Skeletal muscle satellite cell (primary cell): ENCODE results near the gene NEK1.
"Not testable (repeated sequence)": the region's sequence is repeated elsewhere in the genome, so short reads cannot be mapped to it uniquely, and the experiment has no call there.

Source experiments
- H3K27me3 ChIP-seq: 2 replicates; pipeline ENCODE4 v1.7.0; 2013; ENCODE audit warnings: low read length; ENCODE audit not compliant: control insufficient read depth, insufficient read depth
- H3K36me3 ChIP-seq: 2 replicates; pipeline ENCODE4 v1.7.0; 2013; ENCODE audit warnings: mild to moderate bottlenecking, control low read depth, low read length; ENCODE audit not compliant: insufficient read depth
- H3K4me1 ChIP-seq: 2 replicates; pipeline ENCODE4 v1.7.0; 2013; ENCODE audit warnings: low read length; ENCODE audit not compliant: control insufficient read depth, insufficient read depth
- H3K4me2 ChIP-seq: 2 replicates; pipeline ENCODE4 v1.7.0; 2013; ENCODE audit warnings: mild to moderate bottlenecking, low read length
- H3K4me3 ChIP-seq: 2 replicates; pipeline ENCODE4 v1.7.0; 2013; ENCODE audit warnings: low read length
- H3K9ac ChIP-seq: 2 replicates; pipeline ENCODE4 v1.7.0; 2013; ENCODE audit warnings: mild to moderate bottlenecking, low read depth, low read length, moderate library complexity
- H3K9me3 ChIP-seq: replicated peaks from 2 replicates; pipeline ENCODE4 v1.7.0; 2013; ENCODE audit warnings: mild to moderate bottlenecking, control low read depth, low read length

The NEK1 gene

DNA sequence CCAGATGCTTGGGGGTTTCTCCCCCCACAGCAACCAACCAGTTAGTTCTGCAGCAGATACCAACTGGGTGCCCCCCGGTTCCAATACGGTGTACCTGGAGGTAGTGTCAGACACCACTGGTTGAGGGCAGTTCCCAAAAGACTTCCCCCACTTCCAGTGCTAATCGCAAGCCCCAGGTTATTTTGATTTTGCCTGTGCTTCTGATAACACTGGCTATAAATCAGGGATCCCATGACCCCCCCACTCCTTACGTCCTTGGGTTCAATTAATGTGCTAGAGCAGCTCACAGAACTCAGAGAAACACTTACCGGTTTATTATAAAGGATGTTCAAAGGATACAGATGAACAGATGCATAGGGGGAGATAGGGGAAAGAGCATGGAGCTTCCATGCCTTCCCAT lies 13.5 kb upstream of the NEK1 start:
- Histone ChIP-seq H3K4me3 (no peak overlapping the region), H3K9me3 (no peaks in the 10 kb centered on the region), H3K27me3 (no peaks in the 10 kb centered on the region), H3K9ac (no peak overlapping the region), H3K4me1 (peaks cover 13% of the 10 kb centered on the region), H3K36me3 (no peaks in the 10 kb centered on the region), H3K4me2 (no peak overlapping the region)

DNA sequence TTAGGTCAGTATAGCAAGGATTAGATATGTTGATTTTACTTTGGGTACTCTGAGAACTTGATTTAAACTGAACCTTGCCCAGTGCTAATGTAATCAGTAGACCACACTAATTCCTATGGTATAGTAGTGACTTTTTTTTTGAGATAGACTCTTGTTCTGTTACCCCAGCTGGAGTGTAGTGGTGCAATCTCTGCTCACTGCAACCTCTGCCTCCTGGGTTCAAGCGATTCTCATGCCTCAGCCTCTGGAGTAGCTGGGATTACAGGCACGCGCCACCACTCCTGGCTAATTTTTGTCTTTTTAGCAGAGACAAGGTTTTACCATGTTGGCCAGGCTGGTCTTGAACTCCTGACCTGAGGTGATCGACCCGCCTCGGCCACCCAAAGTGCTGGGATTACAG lies 11.6 kb upstream of the NEK1 start:
- not testable (repeated sequence) for H3K9ac ChIP-seq, H3K27me3 ChIP-seq, H3K36me3 ChIP-seq, H3K9me3 ChIP-seq, H3K4me2 ChIP-seq, H3K4me3 ChIP-seq
- H3K4me1 ChIP-seq, result peaks cover 17% of the 10 kb centered on the region

DNA sequence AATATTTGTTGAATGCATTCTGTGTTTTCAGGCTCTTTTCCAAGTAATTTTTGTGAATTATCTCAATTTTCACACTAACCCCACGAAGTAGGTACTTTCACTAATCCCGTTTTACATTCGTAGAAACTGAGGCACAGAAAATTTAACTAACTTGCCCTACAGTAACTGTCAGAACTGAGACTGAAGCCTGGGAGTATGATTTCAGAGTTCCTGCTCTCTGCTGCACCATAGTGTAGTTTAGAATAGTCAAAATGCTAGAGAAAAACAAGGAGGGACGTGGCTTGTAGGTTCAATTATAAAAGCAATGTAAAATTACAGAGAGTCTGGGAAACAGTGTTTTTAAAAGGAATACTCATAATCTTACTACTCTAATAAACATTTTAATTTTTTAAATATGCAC lies 10.2 kb upstream of the NEK1 start:
- Histone ChIP-seq H3K9me3 (no peaks in the 10 kb centered on the region), H3K27me3 (no peaks in the 10 kb centered on the region), H3K36me3 (no peaks in the 10 kb centered on the region), H3K9ac (peak overlapping the region; percentile 96), H3K4me2 (peak overlapping the region; percentile 91), H3K4me3 (peak overlapping the region; percentile 81), H3K4me1 (peaks cover 17% of the 10 kb centered on the region)

DNA sequence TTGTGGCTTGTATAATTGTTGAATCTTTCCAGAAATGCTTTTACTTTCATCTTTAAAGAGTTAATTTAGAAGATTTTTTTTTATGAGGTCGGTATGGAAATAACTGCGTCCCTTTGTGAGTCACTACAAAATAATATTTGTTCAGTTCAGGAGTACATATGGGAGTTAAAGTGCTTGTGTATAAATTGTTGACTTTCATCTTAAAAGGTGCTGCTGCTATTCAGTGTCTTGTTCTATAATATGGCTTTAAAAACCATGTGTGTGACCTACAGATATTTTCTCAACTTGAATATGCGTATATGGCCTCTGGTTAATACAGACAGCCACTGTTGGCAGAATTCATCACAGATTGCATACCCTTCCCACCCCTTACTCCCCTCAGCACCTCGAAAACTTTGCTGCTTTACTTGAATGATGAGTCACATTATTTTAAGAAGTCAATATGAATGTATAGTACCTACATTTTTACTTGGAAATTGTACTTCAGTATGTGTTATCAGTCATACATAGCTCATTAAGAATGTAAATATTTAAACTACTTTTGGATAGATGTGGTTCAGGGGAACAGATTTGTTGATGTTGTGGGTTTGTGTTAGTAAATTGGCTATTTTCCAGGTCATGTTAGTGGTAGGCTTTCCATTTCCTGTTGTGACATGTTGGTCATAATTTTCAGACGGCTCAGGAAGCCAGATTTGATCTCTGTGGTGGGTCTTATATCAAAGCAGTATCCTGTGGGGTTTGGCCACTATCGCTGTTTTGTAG lies 9.5 kb upstream of the NEK1 start:
- Histone ChIP-seq H3K9me3 (no peaks in the 10 kb centered on the region), H3K27me3 (no peaks in the 10 kb centered on the region), H3K4me2 (peak overlapping the region; percentile 91), H3K36me3 (no peaks in the 10 kb centered on the region), H3K4me3 (peak overlapping the region; percentile 81), H3K9ac (peak overlapping the region; percentile 96), H3K4me1 (peaks cover 17% of the 10 kb centered on the region)

DNA sequence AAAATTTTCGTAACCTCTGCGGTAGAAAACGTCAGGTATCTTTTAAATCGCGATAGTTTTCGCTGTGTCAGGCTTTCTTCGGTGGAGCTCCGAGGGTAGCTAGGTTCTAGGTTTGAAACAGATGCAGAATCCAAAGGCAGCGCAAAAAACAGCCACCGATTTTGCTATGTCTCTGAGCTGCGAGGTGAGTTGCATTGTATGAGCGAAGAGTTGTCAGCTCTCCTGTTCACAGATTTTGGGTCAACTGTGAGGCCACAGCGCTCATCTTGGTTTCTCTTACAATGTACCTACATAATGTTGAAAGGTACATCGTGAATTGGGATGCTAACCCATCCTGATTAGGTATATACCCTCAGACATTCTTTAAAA lies 8.5 kb upstream of the NEK1 start:
- Histone ChIP-seq H3K9ac (peak overlapping the region; percentile 96), H3K4me1 (peaks cover 17% of the 10 kb centered on the region), H3K9me3 (no peaks in the 10 kb centered on the region), H3K36me3 (no peaks in the 10 kb centered on the region), H3K4me3 (peak overlapping the region; percentile 81), H3K27me3 (no peaks in the 10 kb centered on the region), H3K4me2 (peak overlapping the region; percentile 91)

DNA sequence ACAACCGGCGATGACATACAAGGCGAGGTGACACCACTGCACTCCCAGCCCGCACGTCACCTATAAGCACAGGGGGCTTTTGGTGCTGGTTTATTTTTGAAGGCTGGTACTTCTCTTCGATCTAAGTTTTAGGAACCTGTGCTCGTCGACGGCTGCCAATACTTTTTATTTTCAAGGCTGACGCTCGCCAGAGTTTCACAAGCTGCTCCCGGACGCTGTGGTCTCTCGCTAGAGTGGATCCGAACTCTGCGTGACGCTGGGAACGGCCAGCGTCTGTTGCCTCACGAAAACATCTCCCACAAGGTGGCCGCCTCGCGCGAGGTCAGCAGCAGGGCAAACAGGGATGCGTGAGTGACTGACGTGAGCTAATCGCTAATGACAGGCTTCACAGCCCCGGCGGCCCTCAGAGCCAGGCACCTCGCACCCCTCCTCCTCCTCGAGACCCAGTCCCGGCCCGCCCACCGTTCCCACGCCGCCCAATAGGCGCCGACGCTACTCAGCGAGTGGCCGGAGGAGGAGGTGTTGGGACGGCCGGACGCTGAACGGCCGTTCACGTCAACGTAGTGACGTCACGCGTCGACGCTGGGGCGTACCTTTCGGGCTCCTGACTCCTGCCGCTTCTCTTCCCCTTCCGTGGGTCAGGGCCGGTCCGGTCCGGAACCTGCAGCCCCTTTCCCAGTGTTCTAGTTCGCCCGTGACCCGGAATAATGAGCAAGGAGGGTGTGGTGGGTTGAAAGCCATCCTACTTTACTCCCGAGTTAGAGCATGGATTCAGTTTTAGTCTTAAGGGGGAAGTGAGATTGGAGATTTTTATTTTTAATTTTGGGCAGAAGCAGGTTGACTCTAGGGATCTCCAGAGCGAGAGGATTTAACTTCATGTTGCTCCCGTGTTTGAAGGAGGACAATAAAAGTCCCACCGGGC lies 7.8 kb upstream of the NEK1 start, which contains the start of gene CLCN3:
Gene CLCN3 (plus strand): TSS at position 621 of the 922 bp plus-strand sequence. CDS start 15,351 bp downstream, outside the sequence.
- Histone ChIP-seq H3K9me3 (no peaks in the 10 kb centered on the region), H3K9ac (peak within 1 kb of the TSS; percentile 96), H3K4me3 (peak within 1 kb of the TSS; percentile 81), H3K4me2 (peak within 1 kb of the TSS; percentile 97), H3K27me3 (no peaks in the 10 kb centered on the region), H3K36me3 (no peaks in the 10 kb centered on the region), H3K4me1 (peaks cover 17% of the 10 kb centered on the region)

DNA sequence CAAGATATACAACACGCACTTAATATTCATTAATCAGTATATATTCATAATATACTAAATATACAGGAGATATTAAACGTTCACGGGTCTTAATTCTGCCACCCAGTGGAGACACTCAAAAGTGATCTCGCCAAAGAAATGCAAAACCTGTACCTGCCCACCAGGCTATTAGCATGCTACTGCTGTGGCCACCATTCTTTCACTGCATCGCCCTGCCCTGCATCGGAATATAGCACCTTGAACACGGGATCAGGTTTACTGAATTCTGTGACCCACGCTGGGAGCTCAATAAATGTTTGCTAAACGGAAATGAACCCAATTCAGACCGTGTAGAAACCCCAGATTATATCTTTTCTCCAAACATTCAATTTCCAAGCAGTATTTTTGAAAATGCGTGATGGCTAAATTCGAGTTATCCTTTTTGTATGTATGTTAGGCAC lies 7.2 kb upstream of the NEK1 start:
- Histone ChIP-seq H3K36me3 (no peaks in the 10 kb centered on the region), H3K4me2 (peak overlapping the region; percentile 97), H3K9ac (peak overlapping the region; percentile 96), H3K4me1 (peaks cover 17% of the 10 kb centered on the region), H3K9me3 (no peaks in the 10 kb centered on the region), H3K27me3 (no peaks in the 10 kb centered on the region), H3K4me3 (peak overlapping the region; percentile 81)

DNA sequence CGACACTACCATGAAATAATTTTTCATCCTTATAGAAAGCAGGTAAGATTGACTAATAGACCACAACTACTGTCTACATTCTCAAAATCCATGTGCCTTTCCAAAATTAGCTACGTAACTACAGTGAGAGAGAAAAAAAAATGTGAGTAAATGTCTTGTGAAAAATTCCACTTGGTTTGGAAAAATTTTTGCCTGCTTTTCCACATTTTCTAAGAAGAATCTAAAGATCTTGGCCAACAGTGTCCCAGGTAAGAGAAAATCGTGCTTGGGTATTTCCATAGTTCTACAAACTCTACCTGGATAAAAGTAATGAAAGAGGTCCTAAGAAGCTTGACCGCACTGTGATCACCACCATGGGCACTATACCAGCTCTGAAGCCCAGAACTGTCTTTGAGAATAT lies 6.6 kb upstream of the NEK1 start:
- H3K9ac ChIP-seq, result peak overlapping the region; percentile 96
- no peaks in the 10 kb centered on the region for H3K9me3 ChIP-seq
- no peaks in the 10 kb centered on the region for H3K27me3 ChIP-seq
- H3K4me3 ChIP-seq, result peak overlapping the region; percentile 81
- H3K4me2 ChIP-seq, result peak overlapping the region; percentile 97
- no peaks in the 10 kb centered on the region for H3K36me3 ChIP-seq
- peaks cover 17% of the 10 kb centered on the region for H3K4me1 ChIP-seq

DNA sequence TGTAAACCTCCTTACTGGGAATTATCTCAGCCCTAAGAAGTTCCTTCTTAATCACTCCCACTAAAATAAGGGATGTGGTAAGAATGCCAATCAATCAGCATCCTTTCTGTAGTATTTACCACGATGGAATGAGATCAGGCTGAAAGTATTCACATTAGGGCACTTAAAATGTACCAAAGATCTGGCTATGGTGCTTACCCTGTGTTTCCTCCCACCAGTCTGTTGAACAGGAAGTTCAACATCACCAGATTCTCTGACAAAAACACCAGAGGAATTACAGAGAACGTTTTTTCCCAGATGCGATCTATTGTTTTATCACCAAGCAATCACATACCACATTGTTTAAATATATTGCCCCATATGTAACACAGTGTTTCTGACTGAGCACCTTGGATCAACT lies 5.9 kb upstream of the NEK1 start:
- Histone ChIP-seq H3K9me3 (no peaks in the 10 kb centered on the region), H3K4me2 (no peak overlapping the region), H3K4me1 (peaks cover 20% of the 10 kb centered on the region), H3K27me3 (no peaks in the 10 kb centered on the region), H3K4me3 (no peak overlapping the region), H3K36me3 (no peaks in the 10 kb centered on the region), H3K9ac (no peak overlapping the region)

DNA sequence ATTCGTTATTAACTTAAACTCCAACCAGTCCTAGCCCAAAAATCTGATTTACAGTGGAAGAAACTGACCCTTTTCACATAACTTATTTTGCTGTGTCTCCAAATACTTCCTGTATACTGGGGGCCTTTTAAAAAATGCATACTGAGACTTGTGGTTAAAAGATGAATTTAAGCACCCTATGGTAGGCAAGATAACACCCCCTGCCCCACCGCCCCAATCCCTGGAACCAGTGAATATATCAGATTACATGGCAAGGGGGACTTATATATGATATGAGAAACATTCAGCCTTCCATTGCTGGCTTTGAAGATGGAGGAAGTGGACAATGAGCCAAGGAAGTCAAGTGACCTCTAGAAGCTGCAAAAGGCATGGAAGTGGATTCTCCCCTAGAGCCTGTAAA lies 4.9 kb upstream of the NEK1 start:
- Histone ChIP-seq H3K4me1 (peaks cover 13% of the 10 kb centered on the region), H3K4me2 (no peak overlapping the region), H3K36me3 (no peaks in the 10 kb centered on the region), H3K4me3 (no peak overlapping the region), H3K27me3 (no peaks in the 10 kb centered on the region), H3K9ac (no peak overlapping the region), H3K9me3 (no peaks in the 10 kb centered on the region)

DNA sequence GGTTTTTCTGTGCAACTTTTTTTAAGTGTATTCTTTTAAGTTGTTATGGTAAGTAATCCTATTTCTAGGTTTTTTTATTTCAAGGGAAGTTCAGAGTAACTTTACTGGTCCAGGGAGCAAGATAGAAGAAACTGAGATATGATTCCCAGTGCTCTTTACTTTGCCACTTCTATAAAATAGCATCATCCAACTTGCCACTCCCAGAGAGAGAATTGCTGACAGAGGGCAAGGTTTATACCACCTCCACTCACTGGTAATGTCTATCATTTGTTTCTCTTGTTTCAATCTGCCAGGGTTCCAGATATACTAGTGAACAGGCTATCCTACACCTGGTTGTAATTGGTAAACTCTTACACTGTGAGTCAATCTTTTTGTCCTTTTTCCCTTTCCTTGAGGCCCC lies 4.5 kb upstream of the NEK1 start:
- Histone ChIP-seq H3K27me3 (no peaks in the 10 kb centered on the region), H3K9ac (no peak overlapping the region), H3K4me2 (no peak overlapping the region), H3K9me3 (no peaks in the 10 kb centered on the region), H3K4me3 (no peak overlapping the region), H3K4me1 (peaks cover 9% of the 10 kb centered on the region), H3K36me3 (no peaks in the 10 kb centered on the region)
